Fibroblast of lung (primary cell): Measurements from ENCODE around the gene CCR5. TPM values are rescaled to one million over a fixed set of nuclear protein-coding genes. Genes with fewer than 3 reads are reported as not detected.

Source experiments
- DNase-seq, 2 donors: peaks; one replicate each; pipeline versions ENCODE4 v3.0.0 to v3.0.0-alpha.2; 2010; ENCODE audit warnings: low read depth in 2 of 2
- H2AFZ ChIP-seq: 2 replicates; pipeline ENCODE4 v1.5.1; 2012; ENCODE audit warnings: low read length, control low read depth, inconsistent platforms
- H3K27ac ChIP-seq: 2 replicates; pipeline ENCODE4 v1.5.1; 2011; ENCODE audit warnings: low read length, control low read depth; ENCODE audit not compliant: insufficient read depth
- H3K27me3 ChIP-seq: 2 replicates; pipeline ENCODE4 v1.5.1; 2011; ENCODE audit warnings: mild to moderate bottlenecking, low read length; ENCODE audit not compliant: control insufficient read depth, insufficient read depth
- H3K36me3 ChIP-seq: 2 replicates; pipeline ENCODE4 v1.5.1; 2011; ENCODE audit warnings: low read length; ENCODE audit not compliant: control insufficient read depth, insufficient read depth
- H3K4me1 ChIP-seq: 2 replicates; pipeline ENCODE4 v1.5.1; 2011; ENCODE audit warnings: low read length; ENCODE audit not compliant: control insufficient read depth, insufficient read depth; ENCODE audit errors: extremely low read depth
- H3K4me2 ChIP-seq: 2 replicates; pipeline ENCODE4 v1.5.1; 2011; ENCODE audit warnings: low read length, control low read depth; ENCODE audit not compliant: insufficient read depth; ENCODE audit errors: extremely low read depth
- H3K4me3 ChIP-seq, 4 experiments: fragments of 200-600 bp in 1 of 4; sonication (generic) in 1 of 4; replicated peaks in 1 of 4; 2 replicates each; pipeline ENCODE4 v1.5.1; 2011 to 2016; ENCODE audit warnings: low read length in 4 of 4, low read depth in 3 of 4, mild to moderate bottlenecking in 3 of 4, control low read depth in 2 of 4, inconsistent platforms in 1 of 4, mixed read lengths in 1 of 4; ENCODE audit not compliant: insufficient read depth in 1 of 4; ENCODE audit errors: control extremely low read depth in 1 of 4
- H3K79me2 ChIP-seq: 2 replicates; pipeline ENCODE4 v1.5.1; 2012; ENCODE audit warnings: mild to moderate bottlenecking, low read length, inconsistent platforms; ENCODE audit not compliant: control insufficient read depth, insufficient read depth
- H3K9ac ChIP-seq: 2 replicates; pipeline ENCODE4 v1.5.1; 2011; ENCODE audit warnings: mild to moderate bottlenecking, low read length, control low read depth; ENCODE audit not compliant: insufficient read depth
- H3K9me3 ChIP-seq: 2 replicates; pipeline ENCODE4 v1.5.1; 2012; ENCODE audit warnings: low read depth, low read length; ENCODE audit not compliant: control insufficient read depth, insufficient read depth
- H4K20me1 ChIP-seq: 2 replicates; pipeline ENCODE4 v1.5.1; 2011; ENCODE audit warnings: low read length; ENCODE audit not compliant: control insufficient read depth, insufficient read depth; ENCODE audit errors: extremely low read depth
- CTCF ChIP-seq, 2 donors: IDR thresholded peaks in 1 of 2; conservative IDR thresholded peaks in 1 of 2; 1 replicate in 1 of 2; 2 replicates in 1 of 2; pipeline ENCODE4 v1.5.1; 2011 to 2012; ENCODE audit warnings: low read length in 2 of 2, control low read depth in 1 of 2, inconsistent platforms in 1 of 2, low read depth in 1 of 2, mild to moderate bottlenecking in 1 of 2
- EZH2 ChIP-seq: IDR thresholded peaks from 2 replicates; pipeline ENCODE4 v1.5.1; 2012; ENCODE audit warnings: low read length, control low read depth, mild to moderate bottlenecking; ENCODE audit errors: missing control alignments
- polyA plus RNA-seq, 2 donors: library from polyadenylated mRNA; depleted of rRNA in 1 of 2; stranded (reverse) in 1 of 2; unstranded in 1 of 2; fragments of >200 nt; gene quantifications; 2 replicates each; pipeline ENCODE4 v1.2.1, GENCODE V29; 2011 to 2012; ENCODE audit warnings: missing spikeins in 1 of 2
- total RNA-seq: library from RNA; depleted of rRNA; stranded (reverse); fragments of >200 nt; gene quantifications from 2 replicates; pipeline ENCODE4 v1.2.1, GENCODE V29; 2014

Gene CCR5
- total and polyA plus RNA-seq, 2 donors (not counting 1 experiment from before 2014, with no cell fraction given), result under 0.01 to 0.15 TPM

GRCh38 chr3:46413951-46414350, 43.2 kb downstream of the CCR5 start:
- H3K9ac ChIP-seq, result no peak overlapping the region
- DNase-seq, result no peak
- H3K4me1 ChIP-seq, result no peaks in the 10 kb centered on the region
- no peaks in the 10 kb centered on the region for H3K9me3 ChIP-seq
- no peaks in the 10 kb centered on the region for H3K79me2 ChIP-seq
- no peak overlapping the region for H3K4me2 ChIP-seq
- H3K4me3 ChIP-seq, result no peak overlapping the region
- H2AFZ ChIP-seq, result no peak overlapping the region
- H3K27ac ChIP-seq, result no peak overlapping the region
- H3K36me3 ChIP-seq, result no peaks in the 10 kb centered on the region
- H3K27me3 ChIP-seq, result no peaks in the 10 kb centered on the region
- no peaks in the 10 kb centered on the region for H4K20me1 ChIP-seq
- no peak for TF ChIP-seq EZH2
- no peak for TF ChIP-seq CTCF (conservative IDR thresholded peaks at IDR 0.05 in 1 of 2, IDR thresholded peaks at IDR 0.05 in 1 of 2; ENCODE audit: low read depth in 1 of 2, low read length in 2 of 2)

DNA sequence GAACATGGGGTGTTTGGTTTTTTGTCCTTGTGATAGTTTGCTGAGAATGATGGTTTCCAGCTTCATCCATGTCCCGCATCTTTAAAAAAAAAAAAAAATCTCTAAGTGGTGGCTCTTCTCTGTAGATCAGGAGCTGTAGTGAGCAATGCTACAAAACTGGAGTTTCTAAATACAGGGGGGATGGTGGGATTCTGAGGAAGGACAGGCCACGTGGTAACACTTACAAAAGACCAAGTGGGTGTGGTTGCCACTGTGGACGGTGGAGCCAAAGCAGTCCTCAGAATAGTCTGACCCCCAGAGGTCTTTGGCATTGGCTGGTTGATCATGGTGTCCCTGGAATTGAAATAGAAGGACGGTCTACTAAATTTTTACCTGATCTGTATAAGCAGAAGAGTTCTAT, 44.0 kb downstream of the CCR5 start:
- Histone ChIP-seq H3K4me2 (no peak overlapping the region), H3K9ac (no peak overlapping the region), H2AFZ (no peak overlapping the region), H3K4me1 (no peaks in the 10 kb centered on the region), H3K4me3 (no peak overlapping the region), H3K79me2 (no peaks in the 10 kb centered on the region), H4K20me1 (no peaks in the 10 kb centered on the region), H3K27ac (no peak overlapping the region), H3K27me3 (no peaks in the 10 kb centered on the region), H3K9me3 (no peaks in the 10 kb centered on the region), H3K36me3 (no peaks in the 10 kb centered on the region)
- TF ChIP-seq EZH2 (no peak), CTCF (conservative IDR thresholded peaks at IDR 0.05 in 1 of 2, IDR thresholded peaks at IDR 0.05 in 1 of 2; ENCODE audit: low read depth in 1 of 2, low read length in 2 of 2) (no peak)
- DNase-seq, result no peak

- Histone ChIP-seq H3K4me1 (no peaks in the 10 kb centered on the region), H2AFZ (no peak overlapping the region), H3K9me3 (no peaks in the 10 kb centered on the region), H4K20me1 (no peaks in the 10 kb centered on the region), H3K27ac (no peak overlapping the region), H3K36me3 (no peaks in the 10 kb centered on the region), H3K9ac (no peak overlapping the region), H3K4me2 (no peak overlapping the region), H3K27me3 (no peaks in the 10 kb centered on the region), H3K79me2 (no peaks in the 10 kb centered on the region), H3K4me3 (no peak overlapping the region)
- peak in 1 of 2 donors; percentile 40 for DNase-seq
- TF ChIP-seq CTCF (conservative IDR thresholded peaks at IDR 0.05 in 1 of 2, IDR thresholded peaks at IDR 0.05 in 1 of 2; ENCODE audit: low read depth in 1 of 2, low read length in 2 of 2) (no peak), EZH2 (no peak)
Measured at GRCh38 chr3:46416125-46416810, 45.5 kb downstream of the CCR5 start.
